Kasumi-1 (cell line): ENCODE measurements around the gene TUBB2B.

Source experiments
- DNase-seq, 2 experiments: peaks; one replicate each; lab custom pipeline; 2025; lab: John Stamatoyannopoulos, UW

TUBB2B gene

GRCh38 chr6:3232017-3232945 is 4.8 kb upstream of the TUBB2B start:
- no peak for DNase-seq

DNA sequence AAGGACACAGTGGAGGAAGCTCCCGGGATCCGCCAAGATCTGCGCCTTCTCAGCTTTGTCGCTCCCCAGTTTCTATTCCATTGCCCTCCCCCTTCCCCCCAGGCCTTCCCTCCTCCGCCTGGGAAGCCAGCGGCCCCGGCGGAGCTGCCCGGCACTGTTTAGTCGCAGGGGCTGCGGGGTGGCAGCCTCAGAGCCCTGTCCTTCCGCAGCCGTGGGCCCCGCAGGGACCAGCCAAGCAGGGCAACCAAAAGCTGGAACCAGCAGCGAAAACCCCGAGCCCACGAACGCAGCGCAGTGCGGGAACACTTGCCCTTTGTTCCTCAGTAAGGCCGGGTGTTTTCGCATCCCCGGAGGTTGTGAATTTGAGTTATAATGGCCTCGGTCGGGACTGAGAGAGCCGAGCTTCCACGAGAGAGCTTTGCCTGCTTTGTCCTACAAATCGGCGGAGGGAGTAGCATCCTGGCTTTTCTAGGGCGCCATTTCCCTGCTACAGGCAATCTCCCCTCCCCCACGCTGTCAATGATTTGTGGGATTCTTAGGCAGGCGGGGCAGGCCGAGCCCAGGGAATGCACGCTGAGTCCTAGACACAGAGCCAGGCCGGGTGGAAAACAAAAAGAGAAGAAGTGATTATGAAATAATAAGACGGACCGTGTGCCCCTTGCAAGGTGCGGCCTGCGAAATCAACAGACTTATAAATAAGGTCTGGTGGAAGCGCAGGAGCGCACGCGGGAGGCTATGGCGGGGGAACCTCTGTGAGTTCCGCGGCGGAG is 4.0 kb upstream of the TUBB2B start:
- DNase-seq: no peak

- no peak for DNase-seq
These were observed 3.4 kb upstream of the TUBB2B start for GRCh38 chr6:3230900-3231246.

GRCh38 chr6:3230256-3230882 is 2.9 kb upstream of the TUBB2B start:
- DNase-seq: no peak

GRCh38 chr6:3229566-3230178 is 2.2 kb upstream of the TUBB2B start:
- DNase-seq: no peak

GRCh38 chr6:3228771-3229565 is 1.5 kb upstream of the TUBB2B start:
- no peak for DNase-seq

DNA sequence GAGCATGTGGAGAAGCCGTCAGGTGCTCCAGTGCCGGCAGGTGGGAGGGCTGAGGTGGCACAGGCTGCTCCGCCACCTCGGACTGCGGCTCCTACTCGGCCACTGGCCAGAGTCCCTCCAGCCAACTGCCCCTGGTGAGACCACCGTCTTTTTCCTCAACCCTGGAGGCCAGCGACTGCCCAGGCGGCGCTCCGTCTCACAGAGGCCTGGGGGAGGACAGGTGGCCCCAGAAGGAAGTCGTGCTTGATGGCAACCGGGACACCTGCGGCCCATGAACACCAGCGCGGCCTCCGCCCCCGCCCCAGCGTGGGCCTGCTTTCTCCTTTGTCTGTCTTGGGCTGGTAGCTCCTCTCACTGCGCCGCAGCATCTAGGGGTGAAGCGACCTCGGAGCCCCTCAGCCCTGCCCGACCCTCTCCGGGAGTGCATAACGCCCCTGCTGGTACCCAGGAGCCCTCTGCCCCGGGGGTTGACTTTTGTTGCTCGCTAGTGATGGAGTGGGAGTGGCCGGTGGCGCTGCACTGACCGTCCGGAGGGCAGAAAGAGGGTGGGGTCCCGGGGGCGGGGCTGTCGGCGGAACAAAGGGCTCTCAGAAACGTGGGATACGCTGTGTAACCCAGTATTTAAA is 706 bp upstream of the TUBB2B start:
- no peak for DNase-seq

GRCh38 chr6:3226481-3227362 is 731 bp downstream of the TUBB2B start:
- DNase-seq: peak; percentile 3 to 29

DNA sequence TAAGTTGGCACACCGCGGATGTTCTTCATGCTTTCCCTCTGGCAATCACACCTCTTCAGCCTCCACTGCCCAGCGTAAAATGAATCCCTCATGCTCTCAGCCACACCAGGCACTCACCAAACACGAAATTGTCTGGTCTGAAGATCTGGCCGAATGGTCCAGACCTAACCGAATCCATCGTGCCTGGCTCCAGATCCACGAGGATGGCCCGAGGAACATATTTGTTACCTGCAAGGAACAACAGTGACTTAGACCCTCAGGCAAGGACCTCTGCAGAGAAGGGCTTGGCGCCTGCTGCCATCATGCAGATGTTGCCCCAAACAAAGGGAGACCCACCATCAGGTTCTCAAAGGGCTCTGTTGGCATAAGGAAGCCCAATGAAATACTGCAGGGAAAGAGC is 1.4 kb downstream of the TUBB2B start:
- DNase-seq: no peak

DNA sequence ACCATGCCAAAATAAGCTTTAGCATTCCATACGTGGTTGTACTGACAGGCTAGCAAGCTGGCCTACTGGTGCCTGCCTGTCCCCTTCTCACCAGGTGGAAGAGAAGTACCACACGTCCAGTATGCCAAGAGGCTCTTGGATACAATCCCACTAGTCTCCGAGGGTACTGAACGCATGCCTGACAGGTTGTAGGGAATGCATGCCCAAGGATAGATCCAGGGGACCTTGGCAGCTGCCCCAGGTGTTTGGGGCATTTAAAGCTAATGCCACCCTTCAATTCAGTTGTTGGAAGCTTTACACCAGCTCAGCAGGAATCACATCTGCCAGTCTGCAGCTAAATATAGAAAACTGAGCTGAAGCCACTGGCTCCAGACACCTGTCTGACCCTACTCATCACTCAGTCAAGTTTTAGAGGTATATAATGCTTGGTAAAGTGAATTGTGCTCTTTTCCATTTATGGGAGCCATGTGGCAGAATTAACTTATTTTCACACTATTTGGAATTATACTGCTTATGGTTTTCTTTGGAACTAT is 4.9 kb downstream of the TUBB2B start:
- DNase-seq: no peak

GRCh38 chr6:3221578-3221977 is 5.9 kb downstream of the TUBB2B start:
- no peak for DNase-seq

- DNase-seq: no peak
These were observed 7.1 kb downstream of the TUBB2B start for GRCh38 chr6:3220366-3220765.

DNA sequence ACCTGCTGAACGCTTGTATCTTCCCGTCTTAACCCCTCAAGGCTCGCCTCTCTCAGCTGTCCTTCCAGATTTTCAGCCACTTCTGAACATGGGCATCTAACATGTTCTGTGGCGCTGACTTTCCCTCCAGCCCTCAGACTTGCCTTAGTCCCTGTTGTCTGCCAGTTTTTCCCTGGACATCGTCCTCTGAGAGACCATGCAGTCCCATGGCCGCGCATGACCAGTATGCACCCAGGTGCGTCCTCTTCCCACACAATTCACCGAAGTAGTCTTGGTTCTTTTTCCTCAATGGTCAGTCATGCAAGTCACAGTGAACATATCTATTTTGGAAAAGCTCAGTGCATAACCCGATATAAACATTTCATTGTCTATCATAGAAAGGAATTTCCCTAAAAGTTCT is 9.2 kb downstream of the TUBB2B start:
- no peak for DNase-seq

GRCh38 chr6:3217286-3217685 is 10.2 kb downstream of the TUBB2B start:
- DNase-seq: no peak

- no peak for DNase-seq
These were observed 12.6 kb downstream of the TUBB2B start for GRCh38 chr6:3214898-3215297.

DNA sequence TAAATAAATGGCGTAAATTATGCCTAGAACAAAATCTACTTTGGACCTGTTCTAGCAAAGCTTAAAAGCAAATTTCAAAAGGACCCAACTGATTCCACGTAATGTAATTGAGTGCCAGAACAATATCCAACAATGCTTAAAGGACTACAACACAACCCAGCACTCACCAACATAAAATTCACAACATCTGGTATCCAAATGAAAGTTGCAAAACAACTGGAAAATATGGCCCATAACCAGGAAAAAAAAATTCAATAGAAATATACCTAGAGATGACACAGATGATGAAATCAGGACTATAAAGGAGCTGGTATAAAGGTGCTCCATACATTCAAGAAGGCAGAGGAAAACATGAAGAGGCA is 14.1 kb downstream of the TUBB2B start:
- DNase-seq: no peak

GRCh38 chr6:3212261-3212660 is 15.2 kb downstream of the TUBB2B start:
- no peak for DNase-seq

DNA sequence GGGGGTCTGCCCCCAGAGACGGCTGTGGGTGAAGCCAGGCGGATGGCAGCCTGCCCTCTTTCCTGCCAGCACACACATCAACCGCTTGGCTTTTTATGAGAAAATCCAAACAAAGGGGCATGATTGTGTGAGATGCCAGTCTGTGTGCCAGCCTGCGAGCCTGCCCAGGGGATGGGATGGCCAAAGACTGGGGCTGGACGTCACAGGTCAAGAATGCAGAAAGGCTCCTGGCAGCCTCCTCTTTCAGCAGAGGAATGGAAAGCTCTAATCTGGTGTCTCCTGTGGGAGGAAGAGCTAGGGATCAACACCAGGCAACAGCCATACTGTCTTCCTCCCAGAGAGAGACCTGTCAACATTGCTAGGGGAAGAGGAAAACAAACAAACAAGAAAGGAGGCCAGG is 15.8 kb downstream of the TUBB2B start:
- DNase-seq: no peak

GRCh38 chr6:3210024-3210610 is 17.3 kb downstream of the TUBB2B start:
- no peak for DNase-seq
